ENCODE data around the gene SYNJ2.

SYNJ2 gene

GRCh38 chr6:157993076-157993475, 11.4 kb downstream of the SYNJ2 start:
- Mint-ChIP-seq H3K4me1 (ENCODE audit: low read depth in 2 of 2) (peaks cover 15 to 28% of the 10 kb centered on the region in 2 donors), H3K27me3 (no peaks in the 10 kb centered on the region), H3K27ac (no peak overlapping the region), H3K4me3 (no peak overlapping the region), H3K9me3 (no peaks in the 10 kb centered on the region), H3K36me3 (ENCODE audit: insufficient read depth) (no peaks in the 10 kb centered on the region)
- ATAC-seq (replicated peaks) (no peak), DNase-seq (no peak)

GRCh38 chr6:157994125-157994795, 12.6 kb downstream of the SYNJ2 start:
- ATAC-seq (replicated peaks) (no peak), DNase-seq (no peak)
- Mint-ChIP-seq H3K36me3 (ENCODE audit: insufficient read depth) (no peaks in the 10 kb centered on the region), H3K9me3 (no peaks in the 10 kb centered on the region), H3K4me3 (no peak overlapping the region), H3K27ac (no peak overlapping the region), H3K27me3 (no peaks in the 10 kb centered on the region), H3K4me1 (ENCODE audit: low read depth in 2 of 2) (peaks cover 15 to 29% of the 10 kb centered on the region in 2 donors)

- Mint-ChIP-seq H3K36me3 (ENCODE audit: insufficient read depth) (no peaks in the 10 kb centered on the region), H3K27me3 (no peaks in the 10 kb centered on the region), H3K4me3 (no peak overlapping the region), H3K9me3 (no peaks in the 10 kb centered on the region), H3K4me1 (ENCODE audit: low read depth in 2 of 2) (peaks cover 12 to 25% of the 10 kb centered on the region in 2 donors), H3K27ac (no peak overlapping the region)
- ATAC-seq (replicated peaks) = no peak
- no peak for DNase-seq
Measured at GRCh38 chr6:157995458-157995857, 13.8 kb downstream of the SYNJ2 start.

- ATAC-seq (replicated peaks) (no peak), DNase-seq (no peak)
- H3K36me3 Mint-ChIP-seq (ENCODE audit: insufficient read depth) = peaks cover 3% of the 10 kb centered on the region
- no peak overlapping the region for H3K4me3 Mint-ChIP-seq
- H3K27me3 Mint-ChIP-seq = no peaks in the 10 kb centered on the region
- peak overlapping the region in 1 of 2 donors; percentile 57 for H3K27ac Mint-ChIP-seq
- peaks cover 10 to 24% of the 10 kb centered on the region in 2 donors for H3K4me1 Mint-ChIP-seq (ENCODE audit: low read depth in 2 of 2)
- H3K9me3 Mint-ChIP-seq = no peaks in the 10 kb centered on the region
Measured at GRCh38 chr6:157996201-157996712, 14.6 kb downstream of the SYNJ2 start.

- Mint-ChIP-seq H3K4me3 (no peak overlapping the region), H3K9me3 (no peaks in the 10 kb centered on the region), H3K36me3 (ENCODE audit: insufficient read depth) (peaks cover 3% of the 10 kb centered on the region), H3K27ac (peak overlapping the region in 1 of 2 donors; percentile 57), H3K4me1 (ENCODE audit: low read depth in 2 of 2) (peaks cover 10 to 25% of the 10 kb centered on the region in 2 donors), H3K27me3 (no peaks in the 10 kb centered on the region)
- no peak for ATAC-seq (replicated peaks)
- DNase-seq = no peak
Measured at GRCh38 chr6:157996918-157997702, 15.4 kb downstream of the SYNJ2 start.

- H3K4me3 Mint-ChIP-seq = no peak overlapping the region
- H3K9me3 Mint-ChIP-seq = no peaks in the 10 kb centered on the region
- peaks cover 3% of the 10 kb centered on the region for H3K36me3 Mint-ChIP-seq (ENCODE audit: insufficient read depth)
- no peaks in the 10 kb centered on the region for H3K27me3 Mint-ChIP-seq
- H3K27ac Mint-ChIP-seq = peak overlapping the region in 1 of 2 donors; percentile 75
- H3K4me1 Mint-ChIP-seq (ENCODE audit: low read depth in 2 of 2) = peaks cover 10 to 32% of the 10 kb centered on the region in 2 donors
- ATAC-seq (replicated peaks) = no peak
- DNase-seq = no peak
Measured at GRCh38 chr6:157997893-157998608, 16.4 kb downstream of the SYNJ2 start.

GRCh38 chr6:157998707-157999167, 17.1 kb downstream of the SYNJ2 start:
- H3K27me3 Mint-ChIP-seq = no peaks in the 10 kb centered on the region
- peak overlapping the region in 1 of 2 donors; percentile 75 for H3K27ac Mint-ChIP-seq
- no peak overlapping the region for H3K4me3 Mint-ChIP-seq
- DNase-seq (no peak), ATAC-seq (replicated peaks) (no peak)
- peaks cover 7% of the 10 kb centered on the region for H3K36me3 Mint-ChIP-seq (ENCODE audit: insufficient read depth)
- H3K4me1 Mint-ChIP-seq (ENCODE audit: low read depth in 2 of 2) = peaks cover 12 to 37% of the 10 kb centered on the region in 2 donors
- no peaks in the 10 kb centered on the region for H3K9me3 Mint-ChIP-seq

GRCh38 chr6:157999168-158000051, 17.7 kb downstream of the SYNJ2 start:
- peak overlapping the region in 1 of 2 donors; percentile 75 for H3K27ac Mint-ChIP-seq
- peaks cover 7% of the 10 kb centered on the region for H3K36me3 Mint-ChIP-seq (ENCODE audit: insufficient read depth)
- ATAC-seq (replicated peaks) (no peak), DNase-seq (no peak)
- no peaks in the 10 kb centered on the region for H3K27me3 Mint-ChIP-seq
- no peaks in the 10 kb centered on the region for H3K9me3 Mint-ChIP-seq
- no peak overlapping the region for H3K4me3 Mint-ChIP-seq
- H3K4me1 Mint-ChIP-seq (ENCODE audit: low read depth in 2 of 2) = peaks cover 12 to 36% of the 10 kb centered on the region in 2 donors

GRCh38 chr6:158000530-158001307, 19.1 kb downstream of the SYNJ2 start:
- Mint-ChIP-seq H3K27me3 (no peaks in the 10 kb centered on the region), H3K4me1 (ENCODE audit: low read depth in 2 of 2) (peaks cover 13 to 40% of the 10 kb centered on the region in 2 donors), H3K9me3 (no peaks in the 10 kb centered on the region), H3K4me3 (no peak overlapping the region), H3K36me3 (ENCODE audit: insufficient read depth) (peaks cover 10% of the 10 kb centered on the region), H3K27ac (peak overlapping the region in 1 of 2 donors; percentile 59)
- ATAC-seq (replicated peaks) (no peak), DNase-seq (no peak)

- Mint-ChIP-seq H3K36me3 (ENCODE audit: insufficient read depth) (peaks cover 10% of the 10 kb centered on the region), H3K9me3 (no peaks in the 10 kb centered on the region), H3K27me3 (no peaks in the 10 kb centered on the region), H3K27ac (peak overlapping the region; percentile 12 to 82), H3K4me3 (no peak overlapping the region), H3K4me1 (ENCODE audit: low read depth in 2 of 2) (peaks cover 8 to 39% of the 10 kb centered on the region in 2 donors)
- DNase-seq = no peak
- no peak for ATAC-seq (replicated peaks)
Measured at GRCh38 chr6:158002249-158002950, 20.7 kb downstream of the SYNJ2 start.

GRCh38 chr6:158002951-158003853, 21.5 kb downstream of the SYNJ2 start:
- ATAC-seq (replicated peaks) (peak; percentile 74), DNase-seq (no peak)
- no peak overlapping the region for H3K4me3 Mint-ChIP-seq
- no peaks in the 10 kb centered on the region for H3K27me3 Mint-ChIP-seq
- H3K4me1 Mint-ChIP-seq (ENCODE audit: low read depth in 2 of 2) = peaks cover 8 to 42% of the 10 kb centered on the region in 2 donors
- H3K27ac Mint-ChIP-seq = peak overlapping the region; percentile 63 to 82
- no peaks in the 10 kb centered on the region for H3K9me3 Mint-ChIP-seq
- peaks cover 10% of the 10 kb centered on the region for H3K36me3 Mint-ChIP-seq (ENCODE audit: insufficient read depth)

Measured in effector memory CD8-positive, alpha-beta T cell (primary cell).